HG02970 (cell line): ENCODE results near the gene USP17L5.
"Not testable (repeated sequence)": the region's sequence is repeated elsewhere in the genome, so short reads cannot be mapped to it uniquely, and the experiment has no call there.

Experiments
- ATAC-seq: cut with Tn5 transposase; IDR thresholded peaks from one replicate; pipeline ENCODE4 v1.9.1; 2021; ENCODE audit warnings: mild to moderate bottlenecking, moderate library complexity, moderate number of reproducible peaks; ENCODE audit not compliant: unreplicated experiment, low FRiP score

USP17L5 gene, protein sequence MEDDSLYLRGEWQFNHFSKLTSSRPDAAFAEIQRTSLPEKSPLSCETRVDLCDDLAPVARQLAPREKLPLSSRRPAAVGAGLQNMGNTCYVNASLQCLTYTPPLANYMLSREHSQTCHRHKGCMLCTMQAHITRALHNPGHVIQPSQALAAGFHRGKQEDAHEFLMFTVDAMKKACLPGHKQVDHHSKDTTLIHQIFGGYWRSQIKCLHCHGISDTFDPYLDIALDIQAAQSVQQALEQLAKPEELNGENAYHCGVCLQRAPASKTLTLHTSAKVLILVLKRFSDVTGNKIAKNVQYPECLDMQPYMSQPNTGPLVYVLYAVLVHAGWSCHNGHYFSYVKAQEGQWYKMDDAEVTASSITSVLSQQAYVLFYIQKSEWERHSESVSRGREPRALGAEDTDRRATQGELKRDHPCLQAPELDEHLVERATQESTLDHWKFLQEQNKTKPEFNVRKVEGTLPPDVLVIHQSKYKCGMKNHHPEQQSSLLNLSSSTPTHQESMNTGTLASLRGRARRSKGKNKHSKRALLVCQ

DNA sequence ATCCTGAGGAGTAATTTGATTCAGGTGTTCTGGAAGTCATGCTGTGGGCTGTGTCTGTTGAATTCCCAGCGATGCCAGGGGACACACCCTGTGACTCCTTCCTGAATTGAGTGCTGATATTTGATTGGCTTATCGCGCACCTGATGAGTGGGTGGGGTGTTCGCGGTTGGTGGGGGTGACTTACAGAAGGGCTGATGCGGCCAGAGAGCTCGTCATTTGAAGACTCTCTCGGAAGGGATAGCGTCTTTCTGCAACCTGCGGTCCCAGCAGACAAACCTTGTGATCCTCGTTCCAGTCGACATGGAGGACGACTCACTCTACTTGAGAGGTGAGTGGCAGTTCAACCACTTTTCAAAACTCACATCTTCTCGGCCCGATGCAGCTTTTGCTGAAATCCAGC is at the start of gene USP17L5:
USP17L5 (plus strand) TSS at position 301 of the 400 bp plus-strand sequence; CDS start at position 301, 0 bp downstream.
- ATAC-seq, result not testable (repeated sequence)

DNA sequence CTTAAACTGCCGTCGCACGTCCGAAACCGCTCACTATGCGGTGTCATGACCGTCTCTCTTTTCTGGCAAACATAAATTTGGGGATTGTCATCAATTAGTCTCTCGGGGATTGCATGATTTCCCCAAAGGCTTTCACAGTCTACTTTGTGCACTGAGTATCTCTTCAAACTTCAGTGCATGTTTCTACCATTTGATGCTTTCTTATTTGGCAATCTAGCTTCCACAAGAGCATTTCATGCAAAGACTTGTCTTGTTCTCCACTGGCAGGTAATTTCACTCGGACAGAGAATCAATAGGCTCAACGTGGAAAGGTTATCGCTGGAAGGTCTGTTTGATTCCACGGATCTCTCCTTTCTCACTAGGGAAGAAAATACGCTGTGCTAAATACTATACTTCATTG is 15.0 kb upstream of the USP17L5 start:
- not testable (repeated sequence) for ATAC-seq

DNA sequence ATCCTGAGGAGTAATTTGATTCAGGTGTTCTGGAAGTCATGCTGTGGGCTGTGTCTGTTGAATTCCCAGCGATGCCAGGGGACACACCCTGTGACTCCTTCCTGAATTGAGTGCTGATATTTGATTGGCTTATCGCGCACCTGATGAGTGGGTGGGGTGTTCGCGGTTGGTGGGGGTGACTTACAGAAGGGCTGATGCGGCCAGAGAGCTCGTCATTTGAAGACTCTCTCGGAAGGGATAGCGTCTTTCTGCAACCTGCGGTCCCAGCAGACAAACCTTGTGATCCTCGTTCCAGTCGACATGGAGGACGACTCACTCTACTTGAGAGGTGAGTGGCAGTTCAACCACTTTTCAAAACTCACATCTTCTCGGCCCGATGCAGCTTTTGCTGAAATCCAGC is 14.3 kb upstream of the USP17L5 start, which contains the start of gene USP17L24:
USP17L24 (plus strand) TSS at position 301 of the 400 bp plus-strand sequence; CDS start at position 301, 0 bp downstream.
- not testable (repeated sequence) for ATAC-seq

DNA sequence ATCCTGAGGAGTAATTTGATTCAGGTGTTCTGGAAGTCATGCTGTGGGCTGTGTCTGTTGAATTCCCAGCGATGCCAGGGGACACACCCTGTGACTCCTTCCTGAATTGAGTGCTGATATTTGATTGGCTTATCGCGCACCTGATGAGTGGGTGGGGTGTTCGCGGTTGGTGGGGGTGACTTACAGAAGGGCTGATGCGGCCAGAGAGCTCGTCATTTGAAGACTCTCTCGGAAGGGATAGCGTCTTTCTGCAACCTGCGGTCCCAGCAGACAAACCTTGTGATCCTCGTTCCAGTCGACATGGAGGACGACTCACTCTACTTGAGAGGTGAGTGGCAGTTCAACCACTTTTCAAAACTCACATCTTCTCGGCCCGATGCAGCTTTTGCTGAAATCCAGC is 9.6 kb upstream of the USP17L5 start, which contains the start of gene USP17L25:
USP17L25 (plus strand) TSS at position 301 of the 400 bp plus-strand sequence; CDS start at position 301, 0 bp downstream.
- ATAC-seq, result not testable (repeated sequence)

DNA sequence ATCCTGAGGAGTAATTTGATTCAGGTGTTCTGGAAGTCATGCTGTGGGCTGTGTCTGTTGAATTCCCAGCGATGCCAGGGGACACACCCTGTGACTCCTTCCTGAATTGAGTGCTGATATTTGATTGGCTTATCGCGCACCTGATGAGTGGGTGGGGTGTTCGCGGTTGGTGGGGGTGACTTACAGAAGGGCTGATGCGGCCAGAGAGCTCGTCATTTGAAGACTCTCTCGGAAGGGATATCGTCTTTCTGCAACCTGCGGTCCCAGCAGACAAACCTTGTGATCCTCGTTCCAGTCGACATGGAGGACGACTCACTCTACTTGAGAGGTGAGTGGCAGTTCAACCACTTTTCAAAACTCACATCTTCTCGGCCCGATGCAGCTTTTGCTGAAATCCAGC is 4.8 kb upstream of the USP17L5 start, which contains the start of gene USP17L26:
USP17L26 (plus strand) TSS at position 301 of the 400 bp plus-strand sequence; CDS start at position 301, 0 bp downstream.
- not testable (repeated sequence) for ATAC-seq

DNA sequence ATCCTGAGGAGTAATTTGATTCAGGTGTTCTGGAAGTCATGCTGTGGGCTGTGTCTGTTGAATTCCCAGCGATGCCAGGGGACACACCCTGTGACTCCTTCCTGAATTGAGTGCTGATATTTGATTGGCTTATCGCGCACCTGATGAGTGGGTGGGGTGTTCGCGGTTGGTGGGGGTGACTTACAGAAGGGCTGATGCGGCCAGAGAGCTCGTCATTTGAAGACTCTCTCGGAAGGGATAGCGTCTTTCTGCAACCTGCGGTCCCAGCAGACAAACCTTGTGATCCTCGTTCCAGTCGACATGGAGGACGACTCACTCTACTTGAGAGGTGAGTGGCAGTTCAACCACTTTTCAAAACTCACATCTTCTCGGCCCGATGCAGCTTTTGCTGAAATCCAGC is 4.6 kb downstream of the USP17L5 start, which contains the start of gene USP17L27:
USP17L27 (plus strand) TSS at position 301 of the 400 bp plus-strand sequence; CDS start at position 301, 0 bp downstream.
- ATAC-seq, result not testable (repeated sequence)

DNA sequence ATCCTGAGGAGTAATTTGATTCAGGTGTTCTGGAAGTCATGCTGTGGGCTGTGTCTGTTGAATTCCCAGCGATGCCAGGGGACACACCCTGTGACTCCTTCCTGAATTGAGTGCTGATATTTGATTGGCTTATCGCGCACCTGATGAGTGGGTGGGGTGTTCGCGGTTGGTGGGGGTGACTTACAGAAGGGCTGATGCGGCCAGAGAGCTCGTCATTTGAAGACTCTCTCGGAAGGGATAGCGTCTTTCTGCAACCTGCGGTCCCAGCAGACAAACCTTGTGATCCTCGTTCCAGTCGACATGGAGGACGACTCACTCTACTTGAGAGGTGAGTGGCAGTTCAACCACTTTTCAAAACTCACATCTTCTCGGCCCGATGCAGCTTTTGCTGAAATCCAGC is 9.4 kb downstream of the USP17L5 start, which contains the start of gene USP17L28:
USP17L28 (plus strand) TSS at position 301 of the 400 bp plus-strand sequence; CDS start at position 301, 0 bp downstream.
- ATAC-seq, result not testable (repeated sequence)

DNA sequence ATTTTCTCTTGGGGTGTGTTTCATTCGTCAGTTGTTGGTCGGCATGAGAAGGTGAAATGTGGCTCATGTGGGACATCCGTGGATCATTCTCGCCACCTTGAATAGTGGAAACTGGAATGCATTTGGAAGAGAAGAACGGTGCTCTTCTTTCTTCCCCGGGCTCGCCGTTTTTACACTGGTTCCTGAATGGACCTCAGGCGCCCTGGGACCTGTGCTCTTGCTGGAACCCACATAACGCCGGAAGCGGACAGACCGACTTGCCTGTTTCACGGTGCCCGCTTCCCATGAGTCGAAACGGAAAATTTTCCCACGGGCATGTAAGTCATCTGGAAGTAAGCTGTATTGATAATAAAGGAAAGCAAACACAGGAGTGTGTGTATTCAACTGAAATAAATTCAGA is 11.7 kb downstream of the USP17L5 start:
- ATAC-seq, result not testable (repeated sequence)

DNA sequence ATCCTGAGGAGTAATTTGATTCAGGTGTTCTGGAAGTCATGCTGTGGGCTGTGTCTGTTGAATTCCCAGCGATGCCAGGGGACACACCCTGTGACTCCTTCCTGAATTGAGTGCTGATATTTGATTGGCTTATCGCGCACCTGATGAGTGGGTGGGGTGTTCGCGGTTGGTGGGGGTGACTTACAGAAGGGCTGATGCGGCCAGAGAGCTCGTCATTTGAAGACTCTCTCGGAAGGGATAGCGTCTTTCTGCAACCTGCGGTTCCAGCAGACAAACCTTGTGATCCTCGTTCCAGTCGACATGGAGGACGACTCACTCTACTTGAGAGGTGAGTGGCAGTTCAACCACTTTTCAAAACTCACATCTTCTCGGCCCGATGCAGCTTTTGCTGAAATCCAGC is 14.1 kb downstream of the USP17L5 start, which contains the start of gene USP17L29:
USP17L29 (plus strand) TSS at position 301 of the 400 bp plus-strand sequence; CDS start at position 301, 0 bp downstream.
- ATAC-seq, result not testable (repeated sequence)

DNA sequence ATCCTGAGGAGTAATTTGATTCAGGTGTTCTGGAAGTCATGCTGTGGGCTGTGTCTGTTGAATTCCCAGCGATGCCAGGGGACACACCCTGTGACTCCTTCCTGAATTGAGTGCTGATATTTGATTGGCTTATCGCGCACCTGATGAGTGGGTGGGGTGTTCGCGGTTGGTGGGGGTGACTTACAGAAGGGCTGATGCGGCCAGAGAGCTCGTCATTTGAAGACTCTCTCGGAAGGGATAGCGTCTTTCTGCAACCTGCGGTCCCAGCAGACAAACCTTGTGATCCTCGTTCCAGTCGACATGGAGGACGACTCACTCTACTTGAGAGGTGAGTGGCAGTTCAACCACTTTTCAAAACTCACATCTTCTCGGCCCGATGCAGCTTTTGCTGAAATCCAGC is 23.6 kb downstream of the USP17L5 start, which contains the start of gene USP17L30:
USP17L30 (plus strand) TSS at position 301 of the 400 bp plus-strand sequence; CDS start at position 301, 0 bp downstream.
- ATAC-seq, result not testable (repeated sequence)

DNA sequence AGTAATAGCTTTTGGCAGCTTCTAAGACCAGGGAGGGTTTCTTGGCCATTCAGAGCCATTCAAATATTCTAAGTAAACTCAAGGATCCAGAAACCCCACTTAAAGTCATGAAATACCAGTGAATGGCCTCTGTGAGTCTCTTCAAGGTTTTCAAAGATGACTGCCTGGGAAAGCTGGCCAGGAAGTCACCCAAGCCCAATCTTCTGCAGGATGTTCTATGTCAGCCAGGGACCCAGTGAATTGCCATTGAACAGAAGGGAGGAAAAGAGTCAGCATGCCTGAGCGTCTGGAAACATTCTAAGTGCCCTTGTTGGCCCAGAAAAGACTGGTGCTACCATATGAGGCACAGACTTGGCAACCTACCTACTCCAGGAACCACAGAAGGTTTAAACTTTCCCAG is 40.7 kb downstream of the USP17L5 start:
- ATAC-seq, result not testable (repeated sequence)

DNA sequence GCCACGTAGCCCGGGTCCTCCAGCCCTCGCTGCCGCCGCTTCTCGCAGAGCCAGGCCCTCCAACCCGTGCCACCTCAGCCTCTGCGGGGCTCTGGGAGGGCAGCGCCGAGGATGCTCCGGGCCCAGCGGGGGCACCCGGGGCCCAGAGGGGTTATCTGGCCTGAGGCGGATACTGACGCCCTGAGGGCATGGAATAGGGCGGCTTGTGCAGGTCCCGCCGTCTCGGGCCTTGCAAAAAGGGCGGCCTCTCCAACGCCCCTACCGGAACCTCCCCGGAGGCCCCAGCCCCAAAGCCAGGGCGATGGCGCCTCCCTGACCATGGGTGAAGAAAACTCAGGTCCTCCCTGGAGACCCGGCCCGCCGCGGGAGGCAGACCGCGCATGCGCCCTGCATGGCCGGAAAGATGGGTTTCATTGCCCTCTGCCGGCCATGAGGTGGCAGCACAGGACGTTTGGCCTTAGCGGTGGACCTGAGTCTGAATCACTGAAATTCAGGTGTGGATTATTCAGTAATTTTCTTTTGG is 41.9 kb downstream of the USP17L5 start:
- ATAC-seq, result not testable (repeated sequence)

DNA sequence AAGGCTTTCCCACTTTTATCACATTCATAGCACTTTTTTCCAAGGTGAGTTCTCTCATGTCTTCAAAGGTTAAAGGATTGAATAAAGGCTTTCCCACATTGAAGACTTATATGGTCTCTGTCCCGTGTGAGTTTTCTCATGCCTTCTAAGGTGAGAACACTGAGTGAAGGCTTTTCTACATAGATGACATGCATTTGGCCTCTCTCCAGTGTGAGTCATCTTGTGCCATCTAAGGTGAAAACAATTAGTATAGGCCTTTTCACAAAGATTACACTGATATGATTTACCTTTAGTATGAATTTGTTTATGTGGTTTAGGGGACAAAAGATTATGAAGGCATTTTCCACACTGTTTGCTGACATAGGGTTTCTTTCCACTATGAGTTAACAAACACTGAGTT is 44.9 kb downstream of the USP17L5 start:
- ATAC-seq, result no peak

DNA sequence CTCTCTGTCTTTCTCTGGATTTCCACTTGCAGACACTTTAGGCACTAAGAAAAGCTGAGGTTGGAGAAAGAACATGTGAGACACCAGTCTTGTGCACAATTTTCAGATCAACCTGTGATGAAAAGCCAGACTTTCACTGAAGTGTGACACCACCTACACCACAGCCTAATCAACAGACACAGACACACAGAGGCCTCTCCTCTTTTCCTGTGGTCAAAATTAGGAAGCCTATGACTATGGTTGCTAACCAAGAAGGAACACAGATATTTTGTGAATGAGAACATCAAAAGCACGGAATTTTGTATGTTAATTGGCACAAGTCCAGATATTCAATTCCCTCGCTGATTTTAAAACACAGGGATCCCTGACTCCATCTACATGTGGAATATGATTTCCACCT is 49.8 kb downstream of the USP17L5 start:
- not testable (repeated sequence) for ATAC-seq
